ENCODE results near the gene ECSIT. TPM values are rescaled to one million over a fixed set of nuclear protein-coding genes. Genes with fewer than 3 reads are reported as not detected.
"Not testable (repeated sequence)": the region's sequence is repeated elsewhere in the genome, so short reads cannot be mapped to it uniquely, and the experiment has no call there.

The ECSIT gene
- total RNA-seq, 1 experiment from 2014 or later = 52.8 TPM

DNA sequence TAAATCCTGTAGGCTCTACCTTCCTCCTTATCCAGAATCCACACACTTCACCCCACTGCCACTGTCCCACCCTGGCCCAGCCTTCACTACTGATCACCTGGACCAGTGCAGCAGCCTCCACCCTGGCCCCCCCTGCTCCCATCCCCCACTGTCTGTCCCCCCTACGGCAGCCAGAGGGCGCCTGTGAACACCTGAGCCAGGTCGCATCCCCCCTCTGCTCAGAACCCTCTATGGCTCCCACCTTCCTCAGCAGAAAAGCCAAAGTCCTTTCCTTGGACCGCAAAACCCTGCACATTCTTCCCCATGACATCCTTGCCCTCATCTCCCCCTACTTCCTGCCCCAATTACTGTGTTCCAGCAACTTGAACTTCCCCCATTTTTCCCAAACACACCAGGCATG, 68.7 kb downstream of the ECSIT start:
- BruUV-seq (replicated peaks) = no TSS peak
- Histone ChIP-seq H3K4me1 (ENCODE audit: control insufficient read depth in 1 of 2, insufficient read depth in 2 of 2, low read length in 2 of 2) (no peaks in the 10 kb centered on the region), H3K9ac (ENCODE audit: low read length) (no peak overlapping the region), H3K4me3 (replicated peaks in 1 of 2; ENCODE audit: low read depth in 1 of 2, low read length in 2 of 2) (no peak overlapping the region), H3K79me2 (ENCODE audit: insufficient read depth, low read length) (no peaks in the 10 kb centered on the region), H3K9me2 (ENCODE audit: insufficient read depth) (no peaks in the 10 kb centered on the region), H3K4me2 (ENCODE audit: low read length) (no peak overlapping the region), H4K20me1 (ENCODE audit: insufficient read depth) (no peaks in the 10 kb centered on the region), H2AFZ (ENCODE audit: low read depth, low read length, poor library complexity, severe bottlenecking) (no peak overlapping the region), H3K9me3 (ENCODE audit: control insufficient read depth in 1 of 2, insufficient read depth in 1 of 2, low read depth in 1 of 2, low read length in 2 of 2) (no peaks in the 10 kb centered on the region; a peak in 1 of 4 replicates), H3K36me3 (ENCODE audit: control insufficient read depth in 1 of 2, insufficient read depth in 2 of 2, low read length in 2 of 2) (no peaks in the 10 kb centered on the region), H3K27ac (ENCODE audit: low read depth, low read length) (no peak overlapping the region), H3K27me3 (ENCODE audit: insufficient read depth, low read length) (no peaks in the 10 kb centered on the region)
- ATAC-seq = peak; percentile 60
- no peak for TF ChIP-seq ELF1 (IDR thresholded peaks at IDR 0.05; ENCODE audit: borderline replicate concordance, low read depth)
- TF ChIP-seq, protein P1, sequence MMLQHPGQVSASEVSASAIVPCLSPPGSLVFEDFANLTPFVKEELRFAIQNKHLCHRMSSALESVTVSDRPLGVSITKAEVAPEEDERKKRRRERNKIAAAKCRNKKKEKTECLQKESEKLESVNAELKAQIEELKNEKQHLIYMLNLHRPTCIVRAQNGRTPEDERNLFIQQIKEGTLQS (IDR thresholded peaks at IDR 0.05) = no peak
- TF ChIP-seq, protein P2, sequence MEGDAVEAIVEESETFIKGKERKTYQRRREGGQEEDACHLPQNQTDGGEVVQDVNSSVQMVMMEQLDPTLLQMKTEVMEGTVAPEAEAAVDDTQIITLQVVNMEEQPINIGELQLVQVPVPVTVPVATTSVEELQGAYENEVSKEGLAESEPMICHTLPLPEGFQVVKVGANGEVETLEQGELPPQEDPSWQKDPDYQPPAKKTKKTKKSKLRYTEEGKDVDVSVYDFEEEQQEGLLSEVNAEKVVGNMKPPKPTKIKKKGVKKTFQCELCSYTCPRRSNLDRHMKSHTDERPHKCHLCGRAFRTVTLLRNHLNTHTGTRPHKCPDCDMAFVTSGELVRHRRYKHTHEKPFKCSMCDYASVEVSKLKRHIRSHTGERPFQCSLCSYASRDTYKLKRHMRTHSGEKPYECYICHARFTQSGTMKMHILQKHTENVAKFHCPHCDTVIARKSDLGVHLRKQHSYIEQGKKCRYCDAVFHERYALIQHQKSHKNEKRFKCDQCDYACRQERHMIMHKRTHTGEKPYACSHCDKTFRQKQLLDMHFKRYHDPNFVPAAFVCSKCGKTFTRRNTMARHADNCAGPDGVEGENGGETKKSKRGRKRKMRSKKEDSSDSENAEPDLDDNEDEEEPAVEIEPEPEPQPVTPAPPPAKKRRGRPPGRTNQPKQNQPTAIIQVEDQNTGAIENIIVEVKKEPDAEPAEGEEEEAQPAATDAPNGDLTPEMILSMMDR (IDR thresholded peaks at IDR 0.05 in 2 of 3, conservative IDR thresholded peaks at IDR 0.05 in 1 of 3; ENCODE audit: borderline replicate concordance in 1 of 3, insufficient read depth in 1 of 3, low read depth in 2 of 3, low read length in 2 of 3) = peak; percentile 26 to 66 (median 53); a peak in 5 of 6 replicates
- RAD21 ChIA-PET (ENCODE audit: low non-redundant PET in 1 of 2, low total read pairs in 2 of 2, uncharacterized antibody in 2 of 2, unreplicated experiment in 2 of 2) = no interaction called here
- CTCF ChIA-PET = no interaction called here
- DNase-seq (ENCODE audit: low read depth, low spot score) = no peak
- POLR2A ChIA-PET = no interaction called here
- intact Hi-C loops (cut with micrococcal nuclease) = no loop called here

- ATAC-seq; H3K9ac ChIP-seq (ENCODE audit: low read length); H3K36me3 ChIP-seq (ENCODE audit: control insufficient read depth in 1 of 2, insufficient read depth in 2 of 2, low read length in 2 of 2); RAD21 ChIA-PET (ENCODE audit: low non-redundant PET in 1 of 2, low total read pairs in 2 of 2, uncharacterized antibody in 2 of 2, unreplicated experiment in 2 of 2); H3K9me2 ChIP-seq (ENCODE audit: insufficient read depth); DNase-seq (ENCODE audit: low read depth, low spot score); H2AFZ ChIP-seq (ENCODE audit: low read depth, low read length, poor library complexity, severe bottlenecking); POLR2A ChIA-PET; H3K4me1 ChIP-seq (ENCODE audit: control insufficient read depth in 1 of 2, insufficient read depth in 2 of 2, low read length in 2 of 2); CTCF ChIA-PET; H4K20me1 ChIP-seq (ENCODE audit: insufficient read depth); H3K4me3 ChIP-seq (replicated peaks in 1 of 2; ENCODE audit: low read depth in 1 of 2, low read length in 2 of 2); H3K27me3 ChIP-seq (ENCODE audit: insufficient read depth, low read length); BruUV-seq (replicated peaks); H3K9me3 ChIP-seq (ENCODE audit: control insufficient read depth in 1 of 2, insufficient read depth in 1 of 2, low read depth in 1 of 2, low read length in 2 of 2); intact Hi-C loops (cut with micrococcal nuclease); H3K4me2 ChIP-seq (ENCODE audit: low read length); H3K79me2 ChIP-seq (ENCODE audit: insufficient read depth, low read length); H3K27ac ChIP-seq (ENCODE audit: low read depth, low read length): not testable (repeated sequence)
Measured at GRCh38 chr19:11458912-11459311, 70.0 kb downstream of the ECSIT start.
